CD4-positive, alpha-beta T cell (primary cell): Measurements from ENCODE around the gene FAM227B. TPM values are rescaled to one million over a fixed set of nuclear protein-coding genes. Genes with fewer than 3 reads are reported as not detected.

ENCODE experiments used
- ATAC-seq: fragments of 200-7000 bp; cut with Tn5 transposase; one replicate; pipeline ENCODE4 v1.10.0; 2022; ENCODE audit warnings: mild to moderate bottlenecking; ENCODE audit not compliant: poor library complexity
- CTCF ChIA-PET: fragments of 350-600 bp; sonication (Branson Sonifier 250); formaldehyde crosslinking; loops from one replicate; lab custom pipeline; 2021; ENCODE audit warnings: antibody characterized with exemption, inconsistent platforms; lab: Charles Lee
- POLR2A ChIA-PET: fragments of 350-600 bp; sonication (Branson Sonifier 250); formaldehyde crosslinking; loops from one replicate; lab custom pipeline; 2021; ENCODE audit warnings: antibody characterized with exemption, inconsistent platforms; lab: Charles Lee
- DNase-seq, 14 experiments: peaks; one replicate each; pipeline ENCODE4 v3.0.0-alpha.2; 2013 to 2020; ENCODE audit warnings: mixed read lengths in 2 of 14
- H3K27ac ChIP-seq, 2 donors: one replicate each; pipeline versions ENCODE4 v1.5.1 to v1.7.0; 2013; ENCODE audit warnings: low read length in 2 of 2, low read depth in 1 of 2, mild to moderate bottlenecking in 1 of 2
- H3K27me3 ChIP-seq, 2 experiments: 1 replicate in 1 of 2; 2 replicates in 1 of 2; pipeline versions ENCODE4 v1.6.1 to v1.7.0; 2013; ENCODE audit warnings: low read length in 2 of 2, control low read depth in 1 of 2, mild to moderate bottlenecking in 1 of 2, moderate library complexity in 1 of 2; ENCODE audit not compliant: insufficient read depth in 2 of 2, control insufficient read depth in 1 of 2
- H3K36me3 ChIP-seq: one replicate; pipeline ENCODE4 v1.6.1; 2013; ENCODE audit warnings: low read length, control low read depth; ENCODE audit not compliant: insufficient read depth
- H3K4me1 ChIP-seq: one replicate; pipeline ENCODE4 v1.6.1; 2013; ENCODE audit warnings: low read length, control low read depth; ENCODE audit not compliant: insufficient read depth
- H3K4me3 ChIP-seq: one replicate; pipeline ENCODE4 v1.5.1; 2013; ENCODE audit warnings: mild to moderate bottlenecking, low read length, moderate library complexity
- H3K9me3 ChIP-seq, 2 experiments: 1 replicate in 1 of 2; 2 replicates in 1 of 2; pipeline versions ENCODE4 v1.6.1 to v1.7.0; 2013; ENCODE audit warnings: low read length in 2 of 2, mild to moderate bottlenecking in 2 of 2, control low read depth in 1 of 2, moderate library complexity in 1 of 2; ENCODE audit not compliant: control insufficient read depth in 1 of 2, insufficient read depth in 1 of 2
- H3K27ac Mint-ChIP-seq: one replicate; pipeline ENCODE4 v1.8.0; 2020; ENCODE audit warnings: mixed read lengths
- H3K27me3 Mint-ChIP-seq: one replicate; pipeline ENCODE4 v1.8.0; 2021; ENCODE audit warnings: mixed read lengths
- H3K36me3 Mint-ChIP-seq: one replicate; pipeline ENCODE4 v1.8.0; 2021; ENCODE audit warnings: low read depth, mixed read lengths
- H3K4me1 Mint-ChIP-seq: one replicate; pipeline ENCODE4 v1.8.0; 2021; ENCODE audit warnings: low read depth, mixed read lengths
- H3K4me3 Mint-ChIP-seq: one replicate; pipeline ENCODE4 v1.8.0; 2020; ENCODE audit warnings: mild to moderate bottlenecking, mixed read lengths
- H3K9me3 Mint-ChIP-seq: one replicate; pipeline ENCODE4 v1.8.0; 2020; ENCODE audit warnings: mixed read lengths
- CTCF ChIP-seq: fragments of 200-600 bp; IDR thresholded peaks from one replicate; pipeline ENCODE4 v1.8.0; 2022; ENCODE audit warnings: antibody characterized with exemption, mild to moderate bottlenecking
- intact Hi-C, 2 experiments: fragments of 100-400 bp; cut with DNase I in 1 of 2; cut with micrococcal nuclease in 1 of 2; formaldehyde crosslinking; loops; one replicate each; pipeline versions ENCODE4 v1.15.1 to v1.9.0; 2023 to 2025; cut with DNase I, micrococcal nuclease
- total RNA-seq, 174 experiments: library from RNA in 2 of 174; stranded (reverse) in 2 of 174; gene quantifications; one replicate each; pipeline ENCODE4 v1.2.3 and lab custom pipeline; 2021 to 2026

FAM227B gene
- total RNA-seq, 2 experiments from 2014 or later: 3.0 to 4.4 TPM

GRCh38 chr15:49645941-49646340 lies 25.3 kb upstream of the FAM227B start:
- H3K4me1 Mint-ChIP-seq: peaks cover 6% of the 10 kb centered on the region
- no peaks in the 10 kb centered on the region for H3K9me3 Mint-ChIP-seq
- Histone ChIP-seq H3K27ac (no peak overlapping the region), H3K4me3 (no peak overlapping the region), H3K27me3 (no peaks in the 10 kb centered on the region), H3K36me3 (no peaks in the 10 kb centered on the region), H3K4me1 (no peaks in the 10 kb centered on the region), H3K9me3 (no peaks in the 10 kb centered on the region)
- ChIA-PET CTCF (no interaction called here), POLR2A (no interaction called here)
- DNase-seq (no peak), ATAC-seq (no peak)
- no peaks in the 10 kb centered on the region for H3K27me3 Mint-ChIP-seq
- no peak overlapping the region for H3K27ac Mint-ChIP-seq
- H3K36me3 Mint-ChIP-seq: peaks cover 14% of the 10 kb centered on the region
- H3K4me3 Mint-ChIP-seq: no peak overlapping the region
- TF ChIP-seq CTCF: no peak
- intact Hi-C loops: loop anchor here in 1 of 2 experiments (5.0 kb wide), 1 partner anchor 39 kb away; no protein-coding TSS in a partner anchor

GRCh38 chr15:49645277-49645676 lies 24.7 kb upstream of the FAM227B start:
- Mint-ChIP-seq H3K4me3 (no peak overlapping the region), H3K4me1 (peaks cover 6% of the 10 kb centered on the region), H3K27me3 (no peaks in the 10 kb centered on the region), H3K27ac (no peak overlapping the region), H3K36me3 (peaks cover 14% of the 10 kb centered on the region), H3K9me3 (no peaks in the 10 kb centered on the region)
- POLR2A ChIA-PET: no interaction called here
- Histone ChIP-seq H3K27ac (no peak overlapping the region), H3K4me3 (no peak overlapping the region), H3K36me3 (no peaks in the 10 kb centered on the region), H3K4me1 (no peaks in the 10 kb centered on the region), H3K27me3 (no peaks in the 10 kb centered on the region), H3K9me3 (no peaks in the 10 kb centered on the region)
- intact Hi-C loops: loop anchor here in 1 of 2 experiments (5.0 kb wide), 1 partner anchor 38 kb away; no protein-coding TSS in a partner anchor
- CTCF ChIA-PET: no interaction called here
- TF ChIP-seq CTCF: no peak
- ATAC-seq (no peak), DNase-seq (no peak)

- H3K36me3 ChIP-seq: no peaks in the 10 kb centered on the region
- peak overlapping the region; percentile 51 for H3K27ac Mint-ChIP-seq
- TF ChIP-seq CTCF: no peak
- no peak for ATAC-seq
- POLR2A ChIA-PET: no interaction called here
- no peak overlapping the region for H3K27ac ChIP-seq
- H3K36me3 Mint-ChIP-seq: peaks cover 14% of the 10 kb centered on the region
- H3K27me3 ChIP-seq: no peaks in the 10 kb centered on the region
- H3K4me3 ChIP-seq: no peak overlapping the region
- no peaks in the 10 kb centered on the region for H3K4me1 ChIP-seq
- no peak overlapping the region for H3K4me3 Mint-ChIP-seq
- peaks cover 6% of the 10 kb centered on the region for H3K4me1 Mint-ChIP-seq
- CTCF ChIA-PET: no interaction called here
- no peaks in the 10 kb centered on the region for H3K9me3 Mint-ChIP-seq
- intact Hi-C loops: no loop called here
- DNase-seq: no peak
- no peaks in the 10 kb centered on the region for H3K9me3 ChIP-seq
- H3K27me3 Mint-ChIP-seq: no peaks in the 10 kb centered on the region
Measured at GRCh38 chr15:49644364-49644794, 23.8 kb upstream of the FAM227B start.
